Esophagus muscularis mucosa (tissue), 2 donors: ENCODE measurements around the gene FIGNL2.

Experiments
- EP300 ChIP-seq: sonication (generic); formaldehyde crosslinking; IDR thresholded peaks from one replicate; pipeline ENCODE4 v1.6.1; 2017; ENCODE audit warnings: antibody characterized with exemption
- POLR2A ChIP-seq: fragments of 450-650 bp; IDR thresholded peaks from one replicate; pipeline ENCODE4 v1.6.1; 2017; ENCODE audit warnings: antibody characterized with exemption, moderate library complexity, mild to moderate bottlenecking, low read depth

DNA sequence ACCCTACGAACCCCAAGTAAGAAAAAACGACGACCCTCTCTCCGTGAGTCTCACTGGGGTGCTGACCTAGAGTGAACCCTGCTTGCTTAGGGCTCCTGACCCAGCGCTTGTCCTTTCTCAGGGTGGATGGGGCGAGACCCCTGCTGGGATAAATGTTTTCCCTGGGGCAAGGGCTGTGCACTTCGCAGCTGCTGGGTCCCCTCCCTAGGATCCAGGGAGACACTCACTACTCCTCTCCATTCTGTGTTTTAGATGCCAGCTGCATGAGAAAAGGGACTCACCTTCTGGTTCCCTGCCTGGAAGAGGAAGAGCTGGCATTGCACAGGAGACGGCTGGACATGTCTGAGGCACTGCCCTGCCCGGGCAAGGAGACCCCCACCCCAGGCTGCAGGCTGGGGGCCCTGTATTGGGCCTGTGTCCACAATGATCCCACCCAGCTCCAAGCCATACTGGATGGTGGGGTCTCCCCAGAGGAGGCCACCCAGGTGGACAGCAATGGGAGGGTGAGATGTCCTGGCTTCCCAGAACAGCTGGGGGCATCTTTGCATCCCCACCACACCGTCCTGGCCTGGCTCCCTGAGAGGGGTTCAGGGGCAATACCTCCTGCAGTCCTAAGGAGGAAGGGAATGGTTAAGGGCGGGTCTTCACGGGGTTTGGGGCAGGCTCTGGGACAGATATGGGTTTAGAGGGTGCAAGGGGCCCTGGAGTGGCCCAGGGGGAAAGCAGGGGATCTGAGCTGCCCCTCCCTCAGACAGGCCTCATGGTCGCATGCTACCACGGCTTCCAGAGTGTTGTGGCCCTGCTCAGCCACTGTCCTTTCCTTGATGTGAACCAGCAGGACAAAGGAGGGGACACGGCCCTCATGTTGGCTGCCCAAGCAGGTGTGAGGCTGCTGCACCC is 40.0 kb upstream of the FIGNL2 start:
- TF ChIP-seq POLR2A (no peak), EP300 (no peak)
